Measurements from ENCODE around the gene FNDC3B.

Gene FNDC3B

GRCh38 chr3:172296248-172296974 lies 257.0 kb downstream of the FNDC3B start (continued):
- no peak for TF ChIP-seq REST (tag by site-specific recombination; IDR thresholded peaks at IDR 0.05)

DNA sequence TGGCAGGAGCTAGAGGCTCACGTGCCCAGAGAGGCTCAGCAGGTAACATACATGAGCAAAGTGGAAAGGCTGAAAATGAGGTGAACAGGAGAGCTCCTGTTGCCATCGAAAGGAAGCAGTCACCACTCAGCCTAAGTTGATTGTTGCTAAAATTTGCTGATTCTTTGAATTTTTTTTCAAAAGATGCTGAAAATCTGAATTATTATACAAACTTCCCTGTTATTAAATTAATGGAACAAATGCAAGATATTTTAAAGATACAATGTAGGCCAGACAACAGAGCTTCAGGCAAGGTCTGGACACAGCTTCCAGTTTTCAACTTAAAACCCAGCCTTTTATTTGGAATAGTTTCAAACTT lies 257.6 kb downstream of the FNDC3B start:
- H3K4me1 ChIP-seq (ENCODE audit: control insufficient read depth, insufficient read depth, low read length), result no peaks in the 10 kb centered on the region
- ChIA-PET POLR2A (no interaction called here), CTCF (no interaction called here)
- no peak overlapping the region for H3K27ac ChIP-seq (ENCODE audit: extremely low read depth, low read depth, low read length)
- H3K36me3 ChIP-seq (ENCODE audit: control insufficient read depth in 2 of 2, insufficient read depth in 1 of 2, low read length in 2 of 2), result peaks cover 0 to 47% of the 10 kb centered on the region in 2 experiments; a peak in 1 of 3 replicates
- TF ChIP-seq ZNF626 (tag by site-specific recombination; IDR thresholded peaks at IDR 0.05) (no peak), GLIS1 (tag by site-specific recombination; IDR thresholded peaks at IDR 0.05) (no peak), YY2 (tag by site-specific recombination; IDR thresholded peaks at IDR 0.05) (no peak), ZNF571 (tag by site-specific recombination; IDR thresholded peaks at IDR 0.05) (no peak), ZEB2 (tag by site-specific recombination; IDR thresholded peaks at IDR 0.05) (no peak), ATF2 (tag by site-specific recombination; IDR thresholded peaks at IDR 0.05; ENCODE audit: low read depth) (no peak), ZSCAN23 (tag by site-specific recombination; IDR thresholded peaks at IDR 0.05) (no peak), ZNF449 (tag by site-specific recombination; IDR thresholded peaks at IDR 0.05) (no peak), ZFHX2 (tag by site-specific recombination; conservative IDR thresholded peaks at IDR 0.05) (no peak), GLI2 (tag by site-specific recombination; IDR thresholded peaks at IDR 0.05; ENCODE audit: borderline replicate concordance, low read depth) (no peak), ZFP41 (tag by site-specific recombination; IDR thresholded peaks at IDR 0.05; ENCODE audit: borderline replicate concordance) (no peak), ZNF423 (tag by site-specific recombination; IDR thresholded peaks at IDR 0.05) (no peak), EGR2 (tag by site-specific recombination; IDR thresholded peaks at IDR 0.05; ENCODE audit: low read depth) (no peak), IKZF3 (tag by site-specific recombination; IDR thresholded peaks at IDR 0.05) (no peak), ZNF624 (tag by site-specific recombination; IDR thresholded peaks at IDR 0.05) (no peak), ZNF214 (tag by site-specific recombination; IDR thresholded peaks at IDR 0.05; ENCODE audit: borderline replicate concordance) (no peak)
- TF ChIP-seq, protein P1, sequence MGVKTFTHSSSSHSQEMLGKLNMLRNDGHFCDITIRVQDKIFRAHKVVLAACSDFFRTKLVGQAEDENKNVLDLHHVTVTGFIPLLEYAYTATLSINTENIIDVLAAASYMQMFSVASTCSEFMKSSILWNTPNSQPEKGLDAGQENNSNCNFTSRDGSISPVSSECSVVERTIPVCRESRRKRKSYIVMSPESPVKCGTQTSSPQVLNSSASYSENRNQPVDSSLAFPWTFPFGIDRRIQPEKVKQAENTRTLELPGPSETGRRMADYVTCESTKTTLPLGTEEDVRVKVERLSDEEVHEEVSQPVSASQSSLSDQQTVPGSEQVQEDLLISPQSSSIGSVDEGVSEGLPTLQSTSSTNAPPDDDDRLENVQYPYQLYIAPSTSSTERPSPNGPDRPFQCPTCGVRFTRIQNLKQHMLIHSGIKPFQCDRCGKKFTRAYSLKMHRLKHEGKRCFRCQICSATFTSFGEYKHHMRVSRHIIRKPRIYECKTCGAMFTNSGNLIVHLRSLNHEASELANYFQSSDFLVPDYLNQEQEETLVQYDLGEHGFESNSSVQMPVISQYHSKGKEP (tag by site-specific recombination; IDR thresholded peaks at IDR 0.05), result no peak
- no peaks in the 10 kb centered on the region for H3K9me3 ChIP-seq (ENCODE audit: control insufficient read depth, insufficient read depth, low read depth, low read length)
- no peak overlapping the region for H3K4me3 ChIP-seq (ENCODE audit: low read depth, low read length)
